SK-N-MC (cell line): Measurements from ENCODE around the gene SCN1B.
"Not testable (repeated sequence)": the region's sequence is repeated elsewhere in the genome, so short reads cannot be mapped to it uniquely, and the experiment has no call there.

Experiments
- DNase-seq: peaks from one replicate; pipeline ENCODE4 v3.0.0-alpha.2; 2011; ENCODE audit warnings: low read depth, low spot score
- H3K27ac ChIP-seq: fragments of 200-600 bp; sonication (generic); 2 replicates; pipeline ENCODE4 v1.5.1; 2016; ENCODE audit warnings: mixed run types
- H3K36me3 ChIP-seq: fragments of 200-600 bp; sonication (generic); 2 replicates; pipeline ENCODE4 v1.6.1; 2017; ENCODE audit warnings: antibody characterized with exemption, low read length, mixed read lengths; ENCODE audit not compliant: insufficient read depth
- H3K4me3 ChIP-seq: fragments of 200-600 bp; sonication (generic); 2 replicates; pipeline ENCODE4 v1.5.1; 2016
- H3K9ac ChIP-seq: fragments of 200-600 bp; sonication (generic); 2 replicates; pipeline ENCODE4 v1.8.0; 2017; ENCODE audit warnings: mixed run types, mixed read lengths; ENCODE audit not compliant: insufficient read length
- H3K9me3 ChIP-seq: fragments of 200-600 bp; sonication (generic); 2 replicates; pipeline ENCODE4 v1.6.1; 2017; ENCODE audit warnings: low read depth, mild to moderate bottlenecking, antibody characterized with exemption, low read length, moderate library complexity, mixed read lengths
- EZH2 ChIP-seq: fragments of 200-600 bp; sonication (generic); IDR thresholded peaks from one replicate; pipeline ENCODE4 v1.6.1; 2017; ENCODE audit warnings: antibody characterized with exemption
- FOXP2 ChIP-seq: optimal IDR thresholded peaks from 2 replicates; pipeline ENCODE3; 2011; ENCODE audit warnings: mild to moderate bottlenecking, moderate library complexity; ENCODE audit not compliant: insufficient read depth; ENCODE audit errors: extremely low read length, control extremely low read depth
- POLR2AphosphoS5 ChIP-seq: IDR thresholded peaks from 2 replicates; pipeline ENCODE4 v1.6.1; 2012; ENCODE audit warnings: mild to moderate bottlenecking, low read depth, low read length, borderline replicate concordance

The SCN1B gene

GRCh38 chr19:35043906-35044305 lies 13.6 kb downstream of the SCN1B start:
- no peak overlapping the region for H3K27ac ChIP-seq
- H3K4me3 ChIP-seq = no peak overlapping the region
- H3K9ac ChIP-seq = no peak overlapping the region
- TF ChIP-seq FOXP2 (no peak), EZH2 (no peak), POLR2AphosphoS5 (no peak)
- DNase-seq = no peak
- no peaks in the 10 kb centered on the region for H3K9me3 ChIP-seq
- H3K36me3 ChIP-seq = no peaks in the 10 kb centered on the region

GRCh38 chr19:35044317-35045117 lies 14.2 kb downstream of the SCN1B start:
- peak; percentile 6 for DNase-seq

GRCh38 chr19:35045667-35046300 lies 15.5 kb downstream of the SCN1B start:
- TF ChIP-seq POLR2AphosphoS5 (no peak), EZH2 (no peak), FOXP2 (no peak)
- no peak overlapping the region for H3K9ac ChIP-seq
- H3K27ac ChIP-seq = no peak overlapping the region
- H3K36me3 ChIP-seq = no peaks in the 10 kb centered on the region
- DNase-seq = no peak
- no peaks in the 10 kb centered on the region for H3K9me3 ChIP-seq
- H3K4me3 ChIP-seq = no peak overlapping the region

More at GRCh38 chr19:35044317-35045117, 14.2 kb downstream of the SCN1B start:
- H3K36me3 ChIP-seq = no peaks in the 10 kb centered on the region
- TF ChIP-seq FOXP2 (no peak), POLR2AphosphoS5 (no peak), EZH2 (no peak)
- no peak overlapping the region for H3K9ac ChIP-seq
- no peak overlapping the region for H3K4me3 ChIP-seq
- no peaks in the 10 kb centered on the region for H3K9me3 ChIP-seq
- H3K27ac ChIP-seq = no peak overlapping the region

- no peak for DNase-seq
Measured at GRCh38 chr19:35046461-35046860, 16.2 kb downstream of the SCN1B start.

GRCh38 chr19:35048911-35049411 lies 18.7 kb downstream of the SCN1B start:
- no peak overlapping the region for H3K27ac ChIP-seq
- no peak for TF ChIP-seq EZH2
- TF ChIP-seq POLR2AphosphoS5 = no peak
- no peak for TF ChIP-seq FOXP2
- no peaks in the 10 kb centered on the region for H3K36me3 ChIP-seq
- H3K4me3 ChIP-seq = no peak overlapping the region
- no peak for DNase-seq
- H3K9ac ChIP-seq = no peak overlapping the region
- no peaks in the 10 kb centered on the region for H3K9me3 ChIP-seq

More at GRCh38 chr19:35046461-35046860, 16.2 kb downstream of the SCN1B start:
- TF ChIP-seq POLR2AphosphoS5 (no peak), EZH2 (no peak), FOXP2 (no peak)
- H3K9ac ChIP-seq = no peak overlapping the region
- H3K4me3 ChIP-seq = no peak overlapping the region
- no peaks in the 10 kb centered on the region for H3K36me3 ChIP-seq
- no peak overlapping the region for H3K27ac ChIP-seq
- no peaks in the 10 kb centered on the region for H3K9me3 ChIP-seq

GRCh38 chr19:35049456-35049855 lies 19.2 kb downstream of the SCN1B start:
- Histone ChIP-seq H3K4me3 (no peak overlapping the region), H3K9ac (no peak overlapping the region), H3K9me3 (no peaks in the 10 kb centered on the region), H3K27ac (no peak overlapping the region), H3K36me3 (no peaks in the 10 kb centered on the region)
- TF ChIP-seq FOXP2 = no peak
- TF ChIP-seq EZH2 = no peak
- no peak for TF ChIP-seq POLR2AphosphoS5
- no peak for DNase-seq

- H3K36me3 ChIP-seq, H3K9me3 ChIP-seq, H3K4me3 ChIP-seq, H3K9ac ChIP-seq, H3K27ac ChIP-seq, DNase-seq: not testable (repeated sequence)
Measured at GRCh38 chr19:35050662-35051061, 20.4 kb downstream of the SCN1B start.

- not testable (repeated sequence) for H3K9ac ChIP-seq, H3K36me3 ChIP-seq, H3K27ac ChIP-seq, DNase-seq, H3K9me3 ChIP-seq, H3K4me3 ChIP-seq
Measured at GRCh38 chr19:35051268-35051667, 21.0 kb downstream of the SCN1B start.
